WERI-Rb-1 (cell line): ENCODE results near the gene NFIL3.
"Not testable (repeated sequence)": the region's sequence is repeated elsewhere in the genome, so short reads cannot be mapped to it uniquely, and the experiment has no call there.

Experiments
- DNase-seq: peaks from one replicate; pipeline ENCODE4 v3.0.0-alpha.2; 2020
- H3K27ac ChIP-seq: fragments of 250-450 bp; sonication (Bioruptor Pico); 2 replicates; pipeline ENCODE4 v1.5.1; 2020; ENCODE audit warnings: mild to moderate bottlenecking, moderate library complexity
- H3K27me3 ChIP-seq: fragments of 250-450 bp; sonication (Bioruptor Pico); 2 replicates; pipeline ENCODE4 v1.5.1; 2021; ENCODE audit warnings: mild to moderate bottlenecking, low read depth, moderate library complexity; ENCODE audit not compliant: insufficient read depth, severe bottlenecking
- H3K36me3 ChIP-seq: fragments of 250-450 bp; sonication (Bioruptor Pico); 2 replicates; pipeline ENCODE4 v1.5.1; 2020; ENCODE audit warnings: mild to moderate bottlenecking, moderate library complexity
- H3K4me3 ChIP-seq: 2 replicates; pipeline ENCODE4 v1.5.1; 2011; ENCODE audit warnings: low read depth, mild to moderate bottlenecking, control low read depth, low read length
- H3K9me3 ChIP-seq: fragments of 250-450 bp; sonication (Bioruptor Pico); 2 replicates; pipeline ENCODE4 v1.5.1; 2021; ENCODE audit warnings: mild to moderate bottlenecking, moderate library complexity; ENCODE audit not compliant: severe bottlenecking
- CTCF ChIP-seq: IDR thresholded peaks from 2 replicates; pipeline ENCODE4 v1.5.1; 2011; ENCODE audit warnings: low read depth, mild to moderate bottlenecking, control low read depth, inconsistent platforms, low read length

The NFIL3 gene

GRCh38 chr9:91393826-91394225 lies 29.8 kb downstream of the NFIL3 start:
- Histone ChIP-seq H3K36me3 (no peaks in the 10 kb centered on the region), H3K27ac (no peak overlapping the region), H3K4me3 (no peak overlapping the region), H3K9me3 (no peaks in the 10 kb centered on the region), H3K27me3 (no peaks in the 10 kb centered on the region)
- TF ChIP-seq CTCF, result no peak
- DNase-seq, result no peak

- DNase-seq, result no peak
- Histone ChIP-seq H3K36me3 (no peaks in the 10 kb centered on the region), H3K27ac (no peak overlapping the region), H3K4me3 (no peak overlapping the region), H3K9me3 (no peaks in the 10 kb centered on the region), H3K27me3 (no peaks in the 10 kb centered on the region)
- TF ChIP-seq CTCF, result no peak
Observed at GRCh38 chr9:91392435-91392834, 31.2 kb downstream of the NFIL3 start.

GRCh38 chr9:91391818-91392217 lies 31.8 kb downstream of the NFIL3 start:
- Histone ChIP-seq H3K27me3 (no peaks in the 10 kb centered on the region), H3K9me3 (no peaks in the 10 kb centered on the region), H3K4me3 (no peak overlapping the region), H3K27ac (no peak overlapping the region), H3K36me3 (no peaks in the 10 kb centered on the region)
- no peak for TF ChIP-seq CTCF
- no peak for DNase-seq

GRCh38 chr9:91391412-91391811 lies 32.2 kb downstream of the NFIL3 start:
- no peak for DNase-seq
- no peak for TF ChIP-seq CTCF
- Histone ChIP-seq H3K9me3 (no peaks in the 10 kb centered on the region), H3K36me3 (no peaks in the 10 kb centered on the region), H3K27ac (no peak overlapping the region), H3K4me3 (no peak overlapping the region), H3K27me3 (no peaks in the 10 kb centered on the region)

GRCh38 chr9:91389686-91390085 lies 33.9 kb downstream of the NFIL3 start:
- H3K9me3 ChIP-seq, DNase-seq, H3K27me3 ChIP-seq, H3K36me3 ChIP-seq, H3K4me3 ChIP-seq, H3K27ac ChIP-seq: not testable (repeated sequence)

- no peaks in the 10 kb centered on the region for H3K27me3 ChIP-seq
- no peak for DNase-seq
- no peaks in the 10 kb centered on the region for H3K9me3 ChIP-seq
- H3K36me3 ChIP-seq, result no peaks in the 10 kb centered on the region
- H3K4me3 ChIP-seq, result no peak overlapping the region
- H3K27ac ChIP-seq, result no peak overlapping the region
- TF ChIP-seq CTCF, result no peak
Observed at GRCh38 chr9:91386765-91387164, 36.9 kb downstream of the NFIL3 start.

GRCh38 chr9:91384954-91385353 lies 38.7 kb downstream of the NFIL3 start:
- Histone ChIP-seq H3K36me3 (no peaks in the 10 kb centered on the region), H3K4me3 (no peak overlapping the region), H3K27ac (no peak overlapping the region), H3K27me3 (no peaks in the 10 kb centered on the region), H3K9me3 (no peaks in the 10 kb centered on the region)
- DNase-seq, result no peak
- TF ChIP-seq CTCF, result no peak
